Measurements from ENCODE around the gene TBC1D1.

TBC1D1 gene

GRCh38 chr4:38176165-38176564 lies 285.3 kb downstream of the TBC1D1 start:
- DNase-seq (ENCODE audit: low spot score) = no peak

DNA sequence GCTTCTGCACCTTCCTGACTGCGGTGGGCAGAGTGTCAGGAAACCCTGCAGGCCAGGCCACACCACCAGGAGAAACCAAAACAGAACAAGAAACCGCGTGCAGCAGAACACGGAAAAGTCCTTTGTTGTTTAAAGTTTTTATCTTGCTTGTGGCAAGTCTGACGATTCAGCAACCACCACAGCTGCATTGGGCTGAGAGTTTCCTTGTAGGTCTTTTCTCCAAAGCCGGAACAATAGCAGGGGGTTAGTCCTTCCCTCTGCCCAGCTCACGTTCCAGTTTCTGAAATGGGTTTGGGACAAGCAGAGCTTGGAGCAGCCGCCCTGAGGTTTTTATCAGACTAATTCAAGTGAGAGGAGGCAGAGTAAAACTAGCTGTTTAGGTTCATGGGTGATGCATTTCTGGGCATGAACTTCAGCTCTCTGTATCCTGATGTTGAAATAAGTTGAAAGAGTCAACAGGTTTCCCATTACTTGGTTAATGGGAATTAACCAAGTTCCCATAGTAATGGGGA lies 286.2 kb downstream of the TBC1D1 start:
- DNase-seq (ENCODE audit: low spot score) = peak; percentile 49

DNA sequence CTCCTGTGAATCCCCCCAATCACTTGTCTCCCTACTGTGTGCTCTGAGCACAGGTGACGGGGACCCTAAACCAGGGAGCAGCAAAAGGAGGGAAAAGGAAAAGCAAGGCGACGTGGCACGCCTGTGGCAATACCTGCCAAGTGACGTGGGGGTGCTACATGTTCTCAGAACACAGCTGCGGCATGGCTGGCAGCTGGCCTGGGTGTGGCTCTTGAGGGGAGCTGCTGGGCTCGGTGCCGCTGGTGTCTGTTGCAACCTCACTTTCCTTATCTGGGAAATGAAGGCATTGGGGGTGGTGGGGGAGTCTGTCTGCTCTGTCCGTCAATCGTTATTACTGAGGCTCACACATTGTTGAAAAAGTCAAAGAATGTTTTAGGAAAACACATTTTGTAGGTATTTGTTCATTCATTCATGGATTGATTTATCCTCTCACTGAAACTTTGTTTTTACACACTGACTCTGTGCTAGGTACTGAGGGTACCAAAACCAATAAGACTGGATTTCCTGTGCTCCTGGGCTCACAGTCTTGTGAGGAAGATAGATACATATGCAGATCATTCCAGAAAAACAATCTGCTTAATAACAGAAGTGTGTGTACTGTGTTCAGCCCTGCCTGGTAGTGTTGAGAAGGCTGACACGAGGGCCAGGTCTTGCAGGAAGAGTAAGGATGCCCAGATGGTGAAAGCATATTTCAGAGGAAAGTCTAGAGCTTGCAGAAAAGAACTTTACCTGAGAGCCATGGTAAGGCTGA lies 286.9 kb downstream of the TBC1D1 start:
- peak; percentile 52 for DNase-seq (ENCODE audit: low spot score)

DNA sequence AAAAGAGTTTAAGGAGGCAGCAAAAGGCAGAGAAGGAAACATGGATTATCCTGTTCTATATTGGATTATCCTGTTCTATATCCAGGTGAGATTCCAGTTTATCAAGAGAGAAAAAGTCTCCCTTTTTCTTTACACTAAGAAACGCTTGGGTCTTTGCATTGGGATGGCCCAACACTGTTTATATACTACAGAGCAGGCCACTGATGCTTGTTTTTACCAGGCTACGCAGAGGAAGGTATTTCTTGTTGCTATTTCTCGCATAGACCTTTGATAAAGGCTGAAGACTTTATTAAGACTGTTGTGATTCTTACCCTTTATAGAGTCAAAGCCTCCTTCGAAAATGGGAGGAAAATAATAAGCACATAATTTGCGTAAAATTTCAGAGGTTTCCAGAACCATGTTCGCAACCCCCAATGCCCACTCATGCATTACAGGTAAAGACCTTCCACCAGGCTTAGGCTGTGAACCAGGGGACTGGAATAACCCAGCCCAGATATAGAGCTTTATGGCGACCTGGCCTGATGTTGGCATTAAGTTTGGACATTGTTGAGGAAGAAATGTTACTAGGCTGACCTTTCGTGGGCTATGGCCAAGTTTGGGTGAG lies 287.6 kb downstream of the TBC1D1 start:
- no peak for DNase-seq (ENCODE audit: low spot score)

GRCh38 chr4:38179690-38180377 lies 288.9 kb downstream of the TBC1D1 start:
- peak; percentile 81 for DNase-seq (ENCODE audit: low spot score)

DNA sequence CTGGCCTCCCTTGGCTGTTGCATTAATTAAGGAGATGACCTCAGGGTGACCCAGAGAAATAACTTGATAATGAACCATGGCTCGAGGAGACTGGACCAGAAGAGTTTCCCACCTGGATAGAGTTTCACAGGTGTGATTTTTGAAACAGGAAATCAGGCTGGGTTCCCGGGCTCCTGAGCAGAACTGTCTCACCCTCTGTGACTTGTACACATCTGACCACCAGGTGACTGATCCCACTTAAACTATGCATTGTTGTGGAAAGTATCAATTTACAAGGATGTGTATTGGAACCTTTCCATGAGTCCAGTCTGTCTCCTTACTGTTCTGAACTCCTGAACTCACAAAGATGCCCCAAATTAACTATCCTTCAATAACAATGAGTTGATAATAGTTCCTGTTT lies 289.6 kb downstream of the TBC1D1 start:
- no peak for DNase-seq (ENCODE audit: low spot score)

- DNase-seq (ENCODE audit: low spot score) = no peak
These were observed 290.4 kb downstream of the TBC1D1 start for GRCh38 chr4:38181286-38181685.

DNA sequence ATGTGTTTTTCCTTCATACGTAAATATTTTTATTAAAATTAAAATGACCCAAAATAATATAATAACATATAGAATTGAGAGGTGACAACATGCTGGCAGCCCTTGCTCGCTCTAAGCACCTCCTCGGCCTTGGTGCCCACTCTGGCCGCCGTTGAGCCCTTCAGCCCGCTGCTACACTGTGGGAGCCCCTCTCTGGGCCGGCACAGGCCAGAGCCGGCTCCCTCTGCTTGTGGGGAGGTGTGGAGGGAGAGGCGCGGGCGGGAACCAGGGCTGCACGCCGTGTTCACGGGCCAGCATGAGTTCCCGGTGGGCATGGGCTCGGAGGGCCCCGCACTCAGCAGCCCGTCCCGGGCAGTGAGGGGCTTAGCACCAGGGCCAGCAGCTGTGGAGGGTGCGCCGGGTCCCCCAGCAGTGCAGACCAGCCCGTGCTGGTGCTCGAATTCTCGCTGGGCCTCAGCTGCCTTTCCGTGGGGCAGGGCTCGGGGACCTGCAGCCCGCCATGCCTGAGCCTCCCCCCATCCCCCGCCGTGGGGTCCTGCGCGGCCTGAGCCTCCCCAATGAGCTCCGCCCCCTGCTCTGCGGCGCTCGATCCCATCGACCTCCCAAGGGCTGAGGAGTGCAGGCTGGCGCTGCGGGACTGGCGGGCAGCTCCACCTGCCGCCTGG lies 291.6 kb downstream of the TBC1D1 start:
- DNase-seq (ENCODE audit: low spot score) = no peak

- no peak for DNase-seq (ENCODE audit: low spot score)
These were observed 293.5 kb downstream of the TBC1D1 start for GRCh38 chr4:38184404-38184803.

- no peak for DNase-seq (ENCODE audit: low spot score)
These were observed 294.7 kb downstream of the TBC1D1 start for GRCh38 chr4:38185406-38186144.

GRCh38 chr4:38188136-38188535 lies 297.3 kb downstream of the TBC1D1 start:
- no peak for DNase-seq (ENCODE audit: low spot score)

GRCh38 chr4:38188631-38189101 lies 297.8 kb downstream of the TBC1D1 start:
- DNase-seq (ENCODE audit: low spot score) = no peak
